Tibial artery (tissue), 4 donors: ENCODE measurements around the gene PERM1.

Experiments
- DNase-seq, 2 donors: peaks; one replicate each; pipeline ENCODE4 v3.0.0-alpha.2; 2019
- H3K27ac ChIP-seq, 2 donors: fragments of 200-600 bp; sonication (generic) in 1 of 2; 1 replicate in 1 of 2; 2 replicates in 1 of 2; pipeline ENCODE4 v1.5.1; 2018 to 2019; ENCODE audit warnings: mild to moderate bottlenecking in 1 of 2
- H3K27me3 ChIP-seq, 2 donors: fragments of 200-600 bp; sonication (generic) in 1 of 2; one replicate each; pipeline versions ENCODE4 v1.5.1 to v1.6.0; 2016 to 2019
- H3K36me3 ChIP-seq, 3 donors: fragments of 200-600 bp; sonication (generic) in 2 of 3; one replicate each; pipeline ENCODE4 v1.5.1; 2016 to 2019; ENCODE audit warnings: mild to moderate bottlenecking in 2 of 3
- H3K4me1 ChIP-seq, 4 donors: fragments of 200-600 bp; sonication (generic) in 2 of 4; 1 replicate in 3 of 4; 2 replicates in 1 of 4; pipeline ENCODE4 v1.5.1; 2016 to 2019
- H3K4me3 ChIP-seq, 2 donors: fragments of 200-600 bp; sonication (generic) in 1 of 2; 1 replicate in 1 of 2; 2 replicates in 1 of 2; pipeline ENCODE4 v1.5.1; 2018 to 2019; ENCODE audit warnings: mild to moderate bottlenecking in 2 of 2
- H3K9me3 ChIP-seq, 3 donors: fragments of 200-600 bp; sonication (generic) in 1 of 3; one replicate each; pipeline ENCODE4 v1.5.1; 2016 to 2019
- intact Hi-C: fragments of 100-400 bp; cut with DNase I; formaldehyde crosslinking; loops from one replicate; pipeline ENCODE4 v1.15.0; 2023; ENCODE audit warnings: low total_unique reads
- TF ChIP-seq, protein P1 (sequence below), 2 experiments: fragments of 200-600 bp in 1 of 2; fragments of 450-650 bp in 1 of 2; IDR thresholded peaks; one replicate each; pipeline ENCODE4 v1.5.1; 2017 to 2019; ENCODE audit warnings: antibody characterized with exemption in 2 of 2, mild to moderate bottlenecking in 1 of 2, moderate library complexity in 1 of 2

Gene PERM1

GRCh38 chr1:1024771-1025699 is 43.1 kb upstream of the PERM1 start:
- intact Hi-C loops: loop anchor here (5.0 kb wide), 1 partner anchor 47 kb away; the partner anchor contains the start of gene RNF223
- no peaks in the 10 kb centered on the region for H3K9me3 ChIP-seq
- TF ChIP-seq, protein P1, sequence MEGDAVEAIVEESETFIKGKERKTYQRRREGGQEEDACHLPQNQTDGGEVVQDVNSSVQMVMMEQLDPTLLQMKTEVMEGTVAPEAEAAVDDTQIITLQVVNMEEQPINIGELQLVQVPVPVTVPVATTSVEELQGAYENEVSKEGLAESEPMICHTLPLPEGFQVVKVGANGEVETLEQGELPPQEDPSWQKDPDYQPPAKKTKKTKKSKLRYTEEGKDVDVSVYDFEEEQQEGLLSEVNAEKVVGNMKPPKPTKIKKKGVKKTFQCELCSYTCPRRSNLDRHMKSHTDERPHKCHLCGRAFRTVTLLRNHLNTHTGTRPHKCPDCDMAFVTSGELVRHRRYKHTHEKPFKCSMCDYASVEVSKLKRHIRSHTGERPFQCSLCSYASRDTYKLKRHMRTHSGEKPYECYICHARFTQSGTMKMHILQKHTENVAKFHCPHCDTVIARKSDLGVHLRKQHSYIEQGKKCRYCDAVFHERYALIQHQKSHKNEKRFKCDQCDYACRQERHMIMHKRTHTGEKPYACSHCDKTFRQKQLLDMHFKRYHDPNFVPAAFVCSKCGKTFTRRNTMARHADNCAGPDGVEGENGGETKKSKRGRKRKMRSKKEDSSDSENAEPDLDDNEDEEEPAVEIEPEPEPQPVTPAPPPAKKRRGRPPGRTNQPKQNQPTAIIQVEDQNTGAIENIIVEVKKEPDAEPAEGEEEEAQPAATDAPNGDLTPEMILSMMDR (IDR thresholded peaks at IDR 0.05): no peak
- no peak overlapping the region for H3K4me3 ChIP-seq
- H3K4me1 ChIP-seq: peaks cover 0 to 48% (median 12%) of the 10 kb centered on the region in 4 donors
- no peak overlapping the region for H3K27ac ChIP-seq
- H3K36me3 ChIP-seq: no peaks in the 10 kb centered on the region
- H3K27me3 ChIP-seq: peaks cover 0 to 2% of the 10 kb centered on the region in 2 donors
- DNase-seq: no peak

GRCh38 chr1:1024149-1024770 is 42.4 kb upstream of the PERM1 start:
- Histone ChIP-seq H3K4me1 (peaks cover 0 to 48% (median 12%) of the 10 kb centered on the region in 4 donors), H3K27me3 (peaks cover 0 to 2% of the 10 kb centered on the region in 2 donors), H3K36me3 (no peaks in the 10 kb centered on the region), H3K27ac (no peak overlapping the region), H3K4me3 (no peak overlapping the region), H3K9me3 (no peaks in the 10 kb centered on the region)
- DNase-seq: no peak
- TF ChIP-seq, protein P1 (IDR thresholded peaks at IDR 0.05): no peak
- intact Hi-C loops: no loop called here

DNA sequence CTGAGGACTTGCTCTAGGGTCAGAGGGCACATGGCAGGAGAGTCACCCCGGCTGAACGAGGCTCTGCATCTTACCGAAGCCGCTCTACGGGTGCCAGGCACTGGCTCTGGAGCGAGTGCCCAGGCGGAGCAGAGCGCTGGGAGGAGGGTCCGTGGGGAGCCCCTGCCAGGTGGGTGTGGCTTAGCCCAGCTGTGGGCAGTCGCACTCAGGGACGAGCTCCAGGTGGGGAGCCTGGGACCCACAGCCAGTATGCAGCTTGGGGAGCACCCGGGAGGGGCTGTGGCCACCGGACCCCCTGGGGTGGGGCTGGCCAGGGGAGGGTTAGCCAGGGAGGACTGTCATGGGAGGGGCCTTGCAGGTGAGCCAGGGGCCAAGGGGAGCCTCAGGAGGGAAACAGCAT is 41.8 kb upstream of the PERM1 start:
- intact Hi-C loops: no loop called here
- DNase-seq: no peak
- peaks cover 0 to 52% (median 16%) of the 10 kb centered on the region in 4 donors for H3K4me1 ChIP-seq
- H3K36me3 ChIP-seq: no peaks in the 10 kb centered on the region
- H3K27ac ChIP-seq: no peak overlapping the region
- H3K4me3 ChIP-seq: no peak overlapping the region
- no peaks in the 10 kb centered on the region for H3K9me3 ChIP-seq
- peaks cover 0 to 2% of the 10 kb centered on the region in 2 donors for H3K27me3 ChIP-seq
- TF ChIP-seq, protein P1 (IDR thresholded peaks at IDR 0.05): no peak

DNA sequence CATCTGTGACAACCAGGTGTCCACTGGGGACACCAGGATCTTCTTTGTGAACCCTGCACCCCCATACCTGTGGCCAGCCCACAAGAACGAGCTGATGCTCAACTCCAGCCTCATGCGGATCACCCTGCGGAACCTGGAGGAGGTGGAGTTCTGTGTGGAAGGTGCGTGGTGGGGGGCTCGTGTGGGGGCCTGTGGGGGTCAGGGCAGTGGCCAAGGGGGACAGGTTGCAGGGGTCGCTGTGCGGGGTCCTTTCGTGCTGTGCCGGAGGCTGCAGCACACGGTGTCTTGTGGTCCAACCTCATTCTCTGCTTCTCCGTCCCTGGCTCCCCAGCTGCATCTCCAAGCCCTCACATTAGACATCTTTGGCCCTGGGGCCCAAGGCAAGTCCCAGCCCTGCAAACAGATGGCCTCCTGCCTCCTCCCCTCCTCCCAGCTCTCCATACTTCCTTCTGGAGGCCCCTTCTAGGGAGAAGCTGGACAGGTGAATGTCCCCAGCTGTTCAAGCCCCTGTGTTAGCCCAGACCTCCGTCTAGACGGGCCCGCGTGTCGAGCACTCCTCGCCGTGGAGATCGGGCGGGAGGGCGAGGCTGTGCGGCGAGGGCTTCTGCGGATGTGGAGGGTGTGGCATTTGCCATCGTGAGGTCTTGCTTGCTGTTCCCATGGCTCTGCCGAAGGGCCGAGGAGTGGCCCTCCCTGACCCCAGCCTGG is 40.6 kb upstream of the PERM1 start:
- H3K4me3 ChIP-seq: no peak overlapping the region
- no peaks in the 10 kb centered on the region for H3K36me3 ChIP-seq
- no peak overlapping the region for H3K27ac ChIP-seq
- peaks cover 0 to 52% (median 16%) of the 10 kb centered on the region in 4 donors for H3K4me1 ChIP-seq
- peaks cover 0 to 2% of the 10 kb centered on the region in 2 donors for H3K27me3 ChIP-seq
- DNase-seq: no peak
- TF ChIP-seq, protein P1 (IDR thresholded peaks at IDR 0.05): no peak
- H3K9me3 ChIP-seq: no peaks in the 10 kb centered on the region
- intact Hi-C loops: no loop called here

DNA sequence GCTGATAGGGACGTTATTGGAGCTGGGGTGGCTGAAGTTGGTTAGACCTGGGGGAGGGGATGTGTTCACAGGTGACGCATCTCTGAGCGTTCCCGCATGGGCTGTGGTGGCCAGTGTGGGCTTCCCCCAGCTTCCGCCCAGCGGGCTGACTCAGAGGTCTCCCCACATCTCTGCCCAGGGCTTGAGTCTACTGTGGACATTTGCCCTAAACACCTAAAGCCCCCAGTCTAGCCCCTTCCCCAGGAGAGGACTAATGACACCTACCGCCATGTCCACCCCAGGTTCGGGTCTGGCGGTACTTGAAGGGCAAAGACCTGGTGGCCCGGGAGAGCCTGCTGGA is 40.0 kb upstream of the PERM1 start:
- H3K27ac ChIP-seq: no peak overlapping the region
- peaks cover 0 to 52% (median 16%) of the 10 kb centered on the region in 4 donors for H3K4me1 ChIP-seq
- intact Hi-C loops: no loop called here

More for the DNA sequence above, 40.0 kb upstream of the PERM1 start:
- H3K4me3 ChIP-seq: no peak overlapping the region
- H3K27me3 ChIP-seq: peaks cover 0 to 2% of the 10 kb centered on the region in 2 donors
- H3K36me3 ChIP-seq: no peaks in the 10 kb centered on the region
- H3K9me3 ChIP-seq: no peaks in the 10 kb centered on the region
- TF ChIP-seq, protein P1 (IDR thresholded peaks at IDR 0.05): no peak
- DNase-seq: no peak
